HepG2 (cell line): ENCODE measurements around the gene KIAA1755. TPM values are rescaled to one million over a fixed set of nuclear protein-coding genes. Genes with fewer than 3 reads are reported as not detected.

Source experiments
- EP300 ChIP-seq, 3 experiments: sonication (generic) in 1 of 3; formaldehyde crosslinking in 1 of 3; IDR thresholded peaks; 2 replicates each; pipeline versions ENCODE4 v1.5.1 to v1.6.1; 2011 to 2020; ENCODE audit warnings: low read depth in 2 of 3, low read length in 2 of 3, borderline replicate concordance in 1 of 3, improper control_type of control experiment in 1 of 3, mild to moderate bottlenecking in 1 of 3, missing genetic modification reagents in 1 of 3, moderate library complexity in 1 of 3
- ETV5 ChIP-seq: IDR thresholded peaks from 2 replicates; pipeline ENCODE4 v1.6.1; 2018; ENCODE audit warnings: missing biosample characterization, missing genetic modification reagents, inconsistent platforms, borderline replicate concordance
- FOXJ3 ChIP-seq: sonication (generic); formaldehyde crosslinking; IDR thresholded peaks from 2 replicates; pipeline ENCODE4 v1.4.0; 2020; ENCODE audit warnings: missing genetic modification reagents, mild to moderate bottlenecking, borderline replicate concordance
- GFI1 ChIP-seq: sonication (generic); formaldehyde crosslinking; IDR thresholded peaks from 2 replicates; pipeline ENCODE4 v1.5.0; 2020; ENCODE audit warnings: missing genetic modification reagents, mild to moderate bottlenecking, borderline replicate concordance
- KDM2A ChIP-seq: sonication (generic); formaldehyde crosslinking; IDR thresholded peaks from 2 replicates; pipeline ENCODE4 v1.4.0; 2020; ENCODE audit warnings: low read depth, missing genetic modification reagents, borderline replicate concordance
- MED1 ChIP-seq: sonication (generic); formaldehyde crosslinking; IDR thresholded peaks from 2 replicates; pipeline ENCODE4 v1.4.0; 2020; ENCODE audit warnings: missing genetic modification reagents
- NR2F2 ChIP-seq: IDR thresholded peaks from 2 replicates; pipeline ENCODE4 v1.6.1; 2012; ENCODE audit warnings: low read depth, inconsistent platforms, borderline replicate concordance
- NR2F6 ChIP-seq, 2 experiments: IDR thresholded peaks; 2 replicates each; pipeline ENCODE4 v1.6.1; 2016; ENCODE audit warnings: antibody characterized with exemption in 1 of 2, mild to moderate bottlenecking in 1 of 2
- STAG1 ChIP-seq: sonication (generic); formaldehyde crosslinking; IDR thresholded peaks from 2 replicates; pipeline ENCODE4 v1.4.0; 2020; ENCODE audit warnings: missing genetic modification reagents
- TEAD3 ChIP-seq: optimal IDR thresholded peaks from 2 replicates; pipeline ENCODE3; 2016; ENCODE audit warnings: borderline replicate concordance
- ZFX ChIP-seq: sonication (generic); formaldehyde crosslinking; IDR thresholded peaks from 2 replicates; pipeline ENCODE4 v1.4.0; 2020; ENCODE audit warnings: mild to moderate bottlenecking, low read depth, missing genetic modification reagents, moderate library complexity
- ZMYM2 ChIP-seq: sonication (generic); formaldehyde crosslinking; IDR thresholded peaks from 2 replicates; pipeline ENCODE4 v1.8.0; 2022; ENCODE audit warnings: mild to moderate bottlenecking, missing genetic modification reagents
- ZMYM4 ChIP-seq: sonication (generic); formaldehyde crosslinking; IDR thresholded peaks from 2 replicates; pipeline ENCODE4 v1.8.1; 2023; ENCODE audit warnings: mild to moderate bottlenecking, missing genetic modification reagents
- ZNF326 ChIP-seq: sonication (generic); formaldehyde crosslinking; IDR thresholded peaks from 2 replicates; pipeline ENCODE4 v1.4.0; 2020; ENCODE audit warnings: missing genetic modification reagents, borderline replicate concordance
- ZNF343 ChIP-seq: sonication (generic); formaldehyde crosslinking; IDR thresholded peaks from 2 replicates; pipeline ENCODE4 v1.4.0; 2020; ENCODE audit warnings: mild to moderate bottlenecking, missing genetic modification reagents
- ZNF652 ChIP-seq: IDR thresholded peaks from 2 replicates; pipeline ENCODE4 v1.6.1; 2016; ENCODE audit warnings: low read depth, borderline replicate concordance
- ZSCAN25 ChIP-seq: sonication (generic); formaldehyde crosslinking; IDR thresholded peaks from 2 replicates; pipeline ENCODE4 v1.8.0; 2022; ENCODE audit warnings: mild to moderate bottlenecking, missing genetic modification reagents
- polyA plus RNA-seq, 8 experiments: library from polyadenylated mRNA; depleted of rRNA in 3 of 8; stranded (reverse) in 7 of 8; unstranded in 1 of 8; fragments of >200 nt; fragmentation: Illumina TruSeq in 4 of 8; extraction: Trizol in 4 of 8; gene quantifications; 2 replicates each; pipeline versions ENCODE4 v1.2.1 to v1.2.3, GENCODE V29; 2011 to 2016; ENCODE audit warnings: low read depth in 4 of 8, missing spikeins in 1 of 8, mixed read lengths in 1 of 8; ENCODE audit not compliant: insufficient read depth in 1 of 8
- total RNA-seq, 5 experiments: library from RNA; depleted of rRNA; stranded (reverse); fragments of >200 nt; fragmentation: Illumina TruSeq; extraction: Trizol; gene quantifications; 2 replicates each; pipeline ENCODE4 v1.2.3, GENCODE V29; 2016; ENCODE audit warnings: low read depth in 1 of 5
- TF ChIP-seq, protein P1 (sequence below): sonication (generic); formaldehyde crosslinking; IDR thresholded peaks from 2 replicates; pipeline ENCODE4 v1.4.0; 2020; ENCODE audit warnings: missing genetic modification reagents

Gene KIAA1755
- total and polyA plus RNA-seq, 2 of the 13 experiments (the other 11 are each of a cell fraction or from before 2014, with no cell fraction given), result 0.04 TPM; not detected in 1

DNA sequence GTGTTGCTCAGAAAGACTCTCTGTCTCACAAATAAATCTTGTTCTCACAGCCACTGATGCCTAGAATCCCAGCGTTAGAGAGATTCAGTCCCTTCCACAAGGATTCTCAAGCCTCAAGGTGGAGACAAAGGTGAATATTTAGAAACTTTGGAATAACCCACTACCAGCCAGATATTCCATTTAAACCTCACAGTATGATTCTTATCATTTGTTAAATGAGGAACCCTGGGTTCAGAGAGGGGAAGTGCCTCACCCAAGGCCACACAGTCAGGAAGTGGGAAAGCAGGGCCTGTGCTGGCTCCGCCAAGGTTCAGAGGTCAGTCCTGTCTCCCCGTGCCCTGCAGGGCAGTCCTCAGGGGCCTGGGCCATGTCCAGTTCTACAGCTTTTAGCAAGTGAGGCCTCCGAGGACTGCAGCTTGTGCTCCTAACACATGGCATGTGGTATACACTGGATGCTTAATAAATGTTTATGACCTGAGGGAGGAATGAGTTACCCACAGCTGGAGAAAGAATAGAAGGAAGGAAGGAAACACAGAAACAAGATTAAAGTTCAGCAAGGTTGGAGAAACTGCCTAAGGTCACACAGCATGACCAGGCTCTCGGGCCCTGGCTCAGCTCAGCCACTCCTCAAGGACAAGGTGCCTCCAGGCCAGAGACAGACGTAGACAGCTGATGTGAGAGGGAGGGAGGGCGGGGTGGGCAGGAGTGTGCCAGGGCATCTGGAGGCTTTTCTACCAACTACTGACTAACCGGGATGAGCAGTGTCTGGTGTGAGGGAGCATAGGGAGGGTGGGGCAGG, 91.5 kb downstream of the KIAA1755 start (continued):
- 0 out of 2 replicates have a peak, but pooled peaks have one; percentile 39 for TF ChIP-seq ZMYM4 (CRISPR knock-in tag)
- TF ChIP-seq ZNF343, result no peak
- TF ChIP-seq, protein P1, sequence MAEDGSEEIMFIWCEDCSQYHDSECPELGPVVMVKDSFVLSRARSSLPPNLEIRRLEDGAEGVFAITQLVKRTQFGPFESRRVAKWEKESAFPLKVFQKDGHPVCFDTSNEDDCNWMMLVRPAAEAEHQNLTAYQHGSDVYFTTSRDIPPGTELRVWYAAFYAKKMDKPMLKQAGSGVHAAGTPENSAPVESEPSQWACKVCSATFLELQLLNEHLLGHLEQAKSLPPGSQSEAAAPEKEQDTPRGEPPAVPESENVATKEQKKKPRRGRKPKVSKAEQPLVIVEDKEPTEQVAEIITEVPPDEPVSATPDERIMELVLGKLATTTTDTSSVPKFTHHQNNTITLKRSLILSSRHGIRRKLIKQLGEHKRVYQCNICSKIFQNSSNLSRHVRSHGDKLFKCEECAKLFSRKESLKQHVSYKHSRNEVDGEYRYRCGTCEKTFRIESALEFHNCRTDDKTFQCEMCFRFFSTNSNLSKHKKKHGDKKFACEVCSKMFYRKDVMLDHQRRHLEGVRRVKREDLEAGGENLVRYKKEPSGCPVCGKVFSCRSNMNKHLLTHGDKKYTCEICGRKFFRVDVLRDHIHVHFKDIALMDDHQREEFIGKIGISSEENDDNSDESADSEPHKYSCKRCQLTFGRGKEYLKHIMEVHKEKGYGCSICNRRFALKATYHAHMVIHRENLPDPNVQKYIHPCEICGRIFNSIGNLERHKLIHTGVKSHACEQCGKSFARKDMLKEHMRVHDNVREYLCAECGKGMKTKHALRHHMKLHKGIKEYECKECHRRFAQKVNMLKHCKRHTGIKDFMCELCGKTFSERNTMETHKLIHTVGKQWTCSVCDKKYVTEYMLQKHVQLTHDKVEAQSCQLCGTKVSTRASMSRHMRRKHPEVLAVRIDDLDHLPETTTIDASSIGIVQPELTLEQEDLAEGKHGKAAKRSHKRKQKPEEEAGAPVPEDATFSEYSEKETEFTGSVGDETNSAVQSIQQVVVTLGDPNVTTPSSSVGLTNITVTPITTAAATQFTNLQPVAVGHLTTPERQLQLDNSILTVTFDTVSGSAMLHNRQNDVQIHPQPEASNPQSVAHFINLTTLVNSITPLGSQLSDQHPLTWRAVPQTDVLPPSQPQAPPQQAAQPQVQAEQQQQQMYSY (CRISPR knock-in tag), result peak; percentile 38; the same call in 1 of the 2 replicates
- peak; percentile 73; the same call in 1 of the 2 replicates for TF ChIP-seq ZMYM2 (CRISPR knock-in tag)
- 0 out of 2 replicates have a peak, but pooled peaks have one; percentile 13 for TF ChIP-seq STAG1 (CRISPR knock-in tag)
- 0 out of 2 replicates have a peak, but pooled peaks have one; percentile 6 for TF ChIP-seq ZNF652 (CRISPR knock-in tag)
- peak; percentile 91 for TF ChIP-seq ETV5 (CRISPR knock-in tag)
- peak; percentile 35; the same call in 1 of the 2 replicates for TF ChIP-seq KDM2A (CRISPR knock-in tag)
- TF ChIP-seq TEAD3, result peak; percentile 61
- TF ChIP-seq NR2F2, result peak; percentile 36; the same call in 1 of the 2 replicates
- TF ChIP-seq FOXJ3 (CRISPR knock-in tag), result 0 out of 2 replicates have a peak, but pooled peaks have one; percentile 39
- TF ChIP-seq GFI1, result no peak
- peak; percentile 43 for TF ChIP-seq NR2F6 (IDR thresholded peaks at IDR 0.05)
- peak; percentile 86 for TF ChIP-seq NR2F6 (CRISPR knock-in tag; IDR thresholded peaks at IDR 0.05)
- TF ChIP-seq ZSCAN25 (CRISPR knock-in tag), result peak; percentile 49; the same call in 1 of the 2 replicates
- peak; percentile 29; the same call in 1 of the 2 replicates for TF ChIP-seq MED1 (CRISPR knock-in tag)
- peak in 1 of 2 experiments; percentile 9; a peak in 1 of 4 replicates for TF ChIP-seq EP300 (IDR thresholded peaks at IDR 0.05; ENCODE audit: low read depth in 2 of 2, low read length in 2 of 2)
- TF ChIP-seq EP300 (CRISPR knock-in tag; IDR thresholded peaks at IDR 0.05; ENCODE audit: borderline replicate concordance), result peak; percentile 34; the same call in 1 of the 2 replicates
- peak; percentile 72 for TF ChIP-seq ZFX (CRISPR knock-in tag)
- no peak for TF ChIP-seq ZNF326 (CRISPR knock-in tag)
